ENCODE data around the gene QTRT2. TPM values are rescaled to one million over a fixed set of nuclear protein-coding genes. Genes with fewer than 3 reads are reported as not detected.

The QTRT2 gene
- polyA plus RNA-seq (16.3 and 22.0 TPM in 2 replicates), polyA minus RNA-seq (19.8 and 22.4 TPM in 2 replicates)

DNA sequence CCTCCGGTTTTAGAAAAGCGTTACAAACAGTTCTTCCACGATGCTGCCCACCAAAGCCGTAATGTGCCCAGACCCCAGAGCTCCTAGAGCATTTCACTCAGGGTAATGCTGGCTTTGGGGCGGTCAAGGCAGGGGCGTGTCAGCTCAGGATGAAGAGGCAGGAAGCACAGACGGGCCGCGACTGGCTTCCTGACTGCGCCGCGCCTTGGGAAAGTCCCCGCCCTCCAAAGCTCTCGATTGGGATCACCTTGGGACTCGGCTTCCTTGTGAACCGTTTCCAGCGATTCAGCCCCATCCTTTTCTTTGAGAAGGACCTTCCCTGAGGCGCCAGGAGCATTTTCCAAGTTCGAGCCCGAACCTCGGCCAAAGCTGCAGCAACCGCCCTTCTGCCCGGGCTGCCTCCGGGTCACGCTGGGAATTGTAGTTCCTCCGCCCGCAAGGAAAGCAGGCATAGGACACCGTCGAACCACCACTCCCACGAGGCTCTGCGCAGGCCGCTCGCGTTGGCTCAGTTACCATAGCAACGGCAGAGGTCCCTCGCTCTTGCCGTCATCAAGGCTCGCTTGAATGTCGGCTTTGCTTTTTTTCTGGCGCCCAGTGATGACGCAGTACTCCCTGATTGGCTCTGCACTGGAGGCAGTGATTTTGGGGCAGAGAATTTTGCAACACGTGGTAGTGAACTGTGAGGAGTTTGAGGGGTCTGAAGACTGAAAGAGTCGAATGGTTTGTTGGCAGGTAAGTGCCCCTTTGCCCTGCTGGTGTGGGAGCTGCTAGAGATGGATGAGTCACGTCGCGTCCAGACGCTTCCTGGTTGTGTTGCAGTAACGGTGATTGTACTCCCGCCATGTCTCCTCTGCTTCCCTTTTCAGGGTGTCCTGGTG is at the start of gene QTRT2, which contains the start of gene CCDC191:
TSS of gene QTRT2 (plus strand) at position 608 of the 881 bp plus-strand sequence. CDS start 8,521 bp downstream, outside the sequence.
TSS of gene CCDC191 (minus strand) at position 397 of the 881 bp plus-strand sequence. CDS start at position 337, 60 bp downstream.
- H3K79me2 ChIP-seq (replicated peaks; ENCODE audit: insufficient read depth, low read length), result peaks cover 29% of the 10 kb centered on the region
- no peaks in the 10 kb centered on the region for H4K20me1 ChIP-seq (ENCODE audit: insufficient read depth)
- peak within 1 kb of the TSS; percentile 75 for H3K4me3 ChIP-seq (ENCODE audit: low read length)
- H2AFZ ChIP-seq (ENCODE audit: low read depth, low read length), result peak within 1 kb of the TSS; percentile 71
- peak; percentile 99 for TF ChIP-seq MXI1 (conservative IDR thresholded peaks at IDR 0.05; ENCODE audit: poor library complexity, severe bottlenecking)
- TF ChIP-seq TAF1 (IDR thresholded peaks at IDR 0.05; ENCODE audit: low read depth), result no peak
- peak; percentile 65 for TF ChIP-seq SMC3 (conservative IDR thresholded peaks at IDR 0.05; ENCODE audit: poor library complexity)
- peak; percentile 53 for TF ChIP-seq RAD21 (conservative IDR thresholded peaks at IDR 0.05)
- no peak for TF ChIP-seq CTCF (IDR thresholded peaks at IDR 0.05; ENCODE audit: poor library complexity, severe bottlenecking)
- TF ChIP-seq POLR2AphosphoS5 (IDR thresholded peaks at IDR 0.05), result peak; percentile 39
- peak; percentile 71 for TF ChIP-seq EP300 (conservative IDR thresholded peaks at IDR 0.05; ENCODE audit: poor library complexity, severe bottlenecking)
- TF ChIP-seq EZH2 (IDR thresholded peaks at IDR 0.05; ENCODE audit: borderline replicate concordance, insufficient read depth, low read length, poor library complexity, severe bottlenecking), result no peak
- no peak for TF ChIP-seq REST (IDR thresholded peaks at IDR 0.05; ENCODE audit: borderline replicate concordance)
- H3K4me2 ChIP-seq (ENCODE audit: low read length), result peak within 1 kb of the TSS; percentile 72
- H3K27me3 ChIP-seq (ENCODE audit: insufficient read depth, low read depth, low read length), result no peaks in the 10 kb centered on the region
- peak within 1 kb of the TSS; percentile 49 for H3K27ac ChIP-seq (ENCODE audit: low read length)
- peak within 1 kb of the TSS; percentile 70 for H3K9ac ChIP-seq (ENCODE audit: low read length)
- no peaks in the 10 kb centered on the region for H3K9me2 ChIP-seq (ENCODE audit: insufficient read depth, low read length)
- H3K9me3 ChIP-seq (ENCODE audit: low read length), result no peaks in the 10 kb centered on the region
- H3F3A ChIP-seq (ENCODE audit: insufficient read depth, low read length, poor library complexity, severe bottlenecking), result no peaks in the 10 kb centered on the region
- no peaks in the 10 kb centered on the region for H3K36me3 ChIP-seq (ENCODE audit: insufficient read depth, low read length)

DNA sequence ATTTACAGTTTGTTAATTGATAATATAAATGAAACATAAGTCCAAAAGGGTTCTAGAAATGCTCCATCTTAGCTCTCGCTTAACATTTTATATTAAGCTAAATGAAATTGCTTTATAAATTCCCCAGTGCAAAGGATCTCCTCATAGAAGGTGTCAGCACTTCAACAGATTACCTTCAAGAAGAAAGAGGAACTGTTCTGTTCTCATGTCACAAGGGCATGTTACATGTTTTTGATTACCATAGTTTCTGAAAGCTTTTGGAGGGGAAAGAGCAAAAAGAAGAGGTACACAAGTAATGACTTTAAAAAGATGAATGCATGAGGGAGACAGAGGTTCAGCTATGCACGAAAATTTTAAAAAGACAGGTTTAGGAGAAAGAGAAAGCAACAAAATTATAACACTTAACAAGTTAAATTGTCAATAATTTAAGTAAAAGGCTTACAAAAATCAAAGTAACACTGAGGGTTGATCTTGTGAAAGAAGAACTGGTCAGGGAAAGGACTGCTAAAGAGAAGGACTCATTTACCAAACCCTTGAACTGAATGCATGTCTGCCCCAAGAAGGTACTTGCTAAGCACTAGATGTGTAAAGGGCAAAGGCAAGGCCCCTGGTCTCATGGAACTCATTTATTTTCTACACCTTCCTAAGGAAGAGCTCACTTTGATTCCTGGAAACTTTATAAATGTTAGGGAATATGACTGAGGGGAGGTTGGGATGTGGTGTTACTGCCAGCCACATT is 45.3 kb upstream of the QTRT2 start:
- no peak overlapping the region for H3K4me2 ChIP-seq (ENCODE audit: low read length)
- no peaks in the 10 kb centered on the region for H3K9me2 ChIP-seq (ENCODE audit: insufficient read depth, low read length)
- no peak overlapping the region for H3K9ac ChIP-seq (ENCODE audit: low read length)
- no peak overlapping the region for H3K4me3 ChIP-seq (ENCODE audit: low read length)
- H3F3A ChIP-seq (ENCODE audit: insufficient read depth, low read length, poor library complexity, severe bottlenecking), result no peaks in the 10 kb centered on the region
- no peak overlapping the region for H2AFZ ChIP-seq (ENCODE audit: low read depth, low read length)
- H3K9me3 ChIP-seq (ENCODE audit: low read length), result no peaks in the 10 kb centered on the region
- no peaks in the 10 kb centered on the region for H4K20me1 ChIP-seq (ENCODE audit: insufficient read depth)
- no peaks in the 10 kb centered on the region for H3K79me2 ChIP-seq (replicated peaks; ENCODE audit: insufficient read depth, low read length)
- TF ChIP-seq CTCF (IDR thresholded peaks at IDR 0.05; ENCODE audit: poor library complexity, severe bottlenecking) (no peak), POLR2AphosphoS5 (IDR thresholded peaks at IDR 0.05) (no peak), EZH2 (IDR thresholded peaks at IDR 0.05; ENCODE audit: borderline replicate concordance, insufficient read depth, low read length, poor library complexity, severe bottlenecking) (no peak), MXI1 (conservative IDR thresholded peaks at IDR 0.05; ENCODE audit: poor library complexity, severe bottlenecking) (no peak), TAF1 (IDR thresholded peaks at IDR 0.05; ENCODE audit: low read depth) (no peak), REST (IDR thresholded peaks at IDR 0.05; ENCODE audit: borderline replicate concordance) (no peak)
- H3K27ac ChIP-seq (ENCODE audit: low read length), result no peak overlapping the region
- peaks cover 4% of the 10 kb centered on the region for H3K36me3 ChIP-seq (ENCODE audit: insufficient read depth, low read length)
- no peaks in the 10 kb centered on the region for H3K27me3 ChIP-seq (ENCODE audit: insufficient read depth, low read depth, low read length)
